GM12878 (cell line): Measurements from ENCODE around the gene AOPEP. TPM values are rescaled to one million over a fixed set of nuclear protein-coding genes. Genes with fewer than 3 reads are reported as not detected.
A peak's percentile ranks its signal among the peaks of the same experiment; 100 is the strongest.

Experiments used
- DPF2 ChIP-seq: fragments of 450-650 bp; IDR thresholded peaks from 2 replicates; pipeline ENCODE4 v1.6.1; 2017; ENCODE audit warnings: mild to moderate bottlenecking
- ETV6 ChIP-seq, 2 experiments: fragments of 450-650 bp in 1 of 2; IDR thresholded peaks in 1 of 2; conservative IDR thresholded peaks in 1 of 2; 2 replicates each; pipeline ENCODE4 v1.6.1; 2014; ENCODE audit warnings: antibody characterized with exemption in 1 of 2, borderline replicate concordance in 1 of 2, low read depth in 1 of 2, mild to moderate bottlenecking in 1 of 2, moderate library complexity in 1 of 2
- GABPA ChIP-seq: IDR thresholded peaks from 2 replicates; pipeline ENCODE4 v1.6.1; 2014; ENCODE audit warnings: antibody characterized with exemption, low read depth, mild to moderate bottlenecking, inconsistent platforms
- JUND ChIP-seq: IDR thresholded peaks from 2 replicates; pipeline ENCODE4 v1.6.1; 2012; ENCODE audit warnings: low read depth, mild to moderate bottlenecking, low read length, improper control_type of control experiment, moderate library complexity
- KAT2A ChIP-seq: conservative IDR thresholded peaks from 2 replicates; pipeline ENCODE4 v1.6.1; 2011; ENCODE audit warnings: low read depth, low read length; ENCODE audit not compliant: control insufficient read depth
- MEF2B ChIP-seq: fragments of 450-650 bp; IDR thresholded peaks from 2 replicates; pipeline ENCODE4 v1.6.1; 2018; ENCODE audit warnings: mild to moderate bottlenecking, moderate library complexity; ENCODE audit not compliant: partially characterized antibody, poor library complexity, severe bottlenecking
- MYB ChIP-seq: fragments of 150-350 bp; IDR thresholded peaks from 2 replicates; pipeline ENCODE4 v1.6.1; 2014; ENCODE audit warnings: mild to moderate bottlenecking, low read depth, low read length, borderline replicate concordance
- MYC ChIP-seq: IDR thresholded peaks from 2 replicates; pipeline ENCODE4 v1.6.1; 2011; ENCODE audit warnings: mild to moderate bottlenecking, low read length, moderate library complexity, inconsistent platforms; ENCODE audit not compliant: insufficient read depth, insufficient replicate concordance, insufficient read length, severe bottlenecking
- PAX5 ChIP-seq: IDR thresholded peaks from 2 replicates; pipeline ENCODE4 v1.6.1; 2011; ENCODE audit warnings: low read depth, low read length, borderline replicate concordance
- PAX8 ChIP-seq: fragments of 450-650 bp; IDR thresholded peaks from 2 replicates; pipeline ENCODE4 v1.6.1; 2017; ENCODE audit warnings: mild to moderate bottlenecking, moderate library complexity
- POLR2AphosphoS2 ChIP-seq: IDR thresholded peaks from 2 replicates; pipeline ENCODE4 v1.6.1; 2011; ENCODE audit warnings: low read depth, mild to moderate bottlenecking, low read length, improper control_type of control experiment, moderate library complexity
- RAD21 ChIP-seq: IDR thresholded peaks from 2 replicates; pipeline ENCODE4 v1.6.1; 2011; ENCODE audit warnings: mild to moderate bottlenecking, low read depth, low read length, moderate library complexity; ENCODE audit not compliant: insufficient read depth
- SMC3 ChIP-seq: IDR thresholded peaks from 2 replicates; pipeline ENCODE4 v1.6.1; 2011; ENCODE audit warnings: low read length, improper control_type of control experiment, borderline replicate concordance
- TCF12 ChIP-seq: IDR thresholded peaks from 2 replicates; pipeline ENCODE4 v1.6.1; 2011; ENCODE audit warnings: low read depth, mild to moderate bottlenecking, low read length
- USF2 ChIP-seq: IDR thresholded peaks from 2 replicates; pipeline ENCODE4 v1.6.1; 2011; ENCODE audit warnings: low read depth, low read length, improper control_type of control experiment, borderline replicate concordance
- YY1 ChIP-seq: IDR thresholded peaks from 2 replicates; pipeline ENCODE4 v1.6.1; 2011; ENCODE audit warnings: low read depth, mild to moderate bottlenecking, low read length
- ZBED1 ChIP-seq: IDR thresholded peaks from 2 replicates; pipeline ENCODE4 v1.6.1; 2016; ENCODE audit warnings: borderline replicate concordance
- ZNF622 ChIP-seq: fragments of 450-650 bp; IDR thresholded peaks from 2 replicates; pipeline ENCODE4 v1.6.1; 2017; ENCODE audit warnings: mild to moderate bottlenecking, inconsistent platforms
- ZZZ3 ChIP-seq: IDR thresholded peaks from 2 replicates; pipeline ENCODE4 v1.6.1; 2011; ENCODE audit warnings: low read depth; ENCODE audit not compliant: control insufficient read depth, insufficient read length
- polyA plus RNA-seq, 11 experiments: library from polyadenylated mRNA; depleted of rRNA in 4 of 11; unstranded in 6 of 11; stranded (reverse) in 5 of 11; fragments of >200 nt; fragmentation: Nextera tagmentation in 4 of 11; fragmentation: Illumina TruSeq in 1 of 11; extraction: Ambion mirVana in 4 of 11; extraction: Trizol in 1 of 11; gene quantifications; 1 replicate in 1 of 11; 2 replicates in 10 of 11; pipeline versions ENCODE4 v1.2.1 to v1.2.3, GENCODE V29; 2011 to 2016; ENCODE audit warnings: inconsistent platforms in 2 of 11, missing spikeins in 2 of 11, low read depth in 1 of 11
- total RNA-seq, 4 experiments: library from RNA; depleted of rRNA in 3 of 4; stranded (reverse); fragments of >200 nt in 3 of 4; fragmentation: Illumina TruSeq in 1 of 4; extraction: Trizol in 1 of 4; gene quantifications; 2 replicates each; pipeline versions ENCODE4 v1.2.1 to v1.2.3, GENCODE V29; 2013 to 2021
- TF ChIP-seq, protein P1 (sequence below): IDR thresholded peaks from 2 replicates; pipeline ENCODE4 v1.6.1; 2012; ENCODE audit warnings: low read length, inconsistent platforms
- TF ChIP-seq, protein P2 (sequence below): fragments of 450-650 bp; IDR thresholded peaks from 2 replicates; pipeline ENCODE4 v1.6.1; 2014; ENCODE audit warnings: mild to moderate bottlenecking
- TF ChIP-seq, protein P3 (sequence below): fragments of 450-650 bp; conservative IDR thresholded peaks from 2 replicates; pipeline ENCODE4 v1.6.1; 2017; ENCODE audit warnings: mild to moderate bottlenecking, moderate library complexity

AOPEP gene
- total and polyA plus RNA-seq, 10 of the 15 experiments (the other 5 are each of a cell fraction or from before 2014, with no cell fraction given): 2.3 to 16.9 (median 10.1) TPM

- TF ChIP-seq USF2 (no peak), TCF12 (peak; percentile 99), RAD21 (peak; percentile 25), ZZZ3 (no peak), YY1 (peak; percentile 74), GABPA (peak; percentile 57; the same call in 1 of the 2 replicates), JUND (no peak; the same call in 1 of the 2 replicates), ETV6 (conservative IDR thresholded peaks at IDR 0.05 in 1 of 2, IDR thresholded peaks at IDR 0.05 in 1 of 2; ENCODE audit: borderline replicate concordance in 1 of 2, low read depth in 1 of 2) (peak in 1 of 2 experiments; percentile 86; a peak in 2 of 4 replicates), PAX5 (peak; percentile 98), POLR2AphosphoS2 (no peak), MYB (peak; percentile 74; the same call in 1 of the 2 replicates), SMC3 (peak; percentile 25; the same call in 1 of the 2 replicates), DPF2 (peak; percentile 96), ZNF622 (no peak), ZBED1 (no peak), MEF2B (peak; percentile 76), PAX8 (no peak), MYC (no peak), KAT2A (no peak)
- TF ChIP-seq, protein P1, sequence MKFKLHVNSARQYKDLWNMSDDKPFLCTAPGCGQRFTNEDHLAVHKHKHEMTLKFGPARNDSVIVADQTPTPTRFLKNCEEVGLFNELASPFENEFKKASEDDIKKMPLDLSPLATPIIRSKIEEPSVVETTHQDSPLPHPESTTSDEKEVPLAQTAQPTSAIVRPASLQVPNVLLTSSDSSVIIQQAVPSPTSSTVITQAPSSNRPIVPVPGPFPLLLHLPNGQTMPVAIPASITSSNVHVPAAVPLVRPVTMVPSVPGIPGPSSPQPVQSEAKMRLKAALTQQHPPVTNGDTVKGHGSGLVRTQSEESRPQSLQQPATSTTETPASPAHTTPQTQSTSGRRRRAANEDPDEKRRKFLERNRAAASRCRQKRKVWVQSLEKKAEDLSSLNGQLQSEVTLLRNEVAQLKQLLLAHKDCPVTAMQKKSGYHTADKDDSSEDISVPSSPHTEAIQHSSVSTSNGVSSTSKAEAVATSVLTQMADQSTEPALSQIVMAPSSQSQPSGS: peak; percentile 86
- TF ChIP-seq, protein P2, sequence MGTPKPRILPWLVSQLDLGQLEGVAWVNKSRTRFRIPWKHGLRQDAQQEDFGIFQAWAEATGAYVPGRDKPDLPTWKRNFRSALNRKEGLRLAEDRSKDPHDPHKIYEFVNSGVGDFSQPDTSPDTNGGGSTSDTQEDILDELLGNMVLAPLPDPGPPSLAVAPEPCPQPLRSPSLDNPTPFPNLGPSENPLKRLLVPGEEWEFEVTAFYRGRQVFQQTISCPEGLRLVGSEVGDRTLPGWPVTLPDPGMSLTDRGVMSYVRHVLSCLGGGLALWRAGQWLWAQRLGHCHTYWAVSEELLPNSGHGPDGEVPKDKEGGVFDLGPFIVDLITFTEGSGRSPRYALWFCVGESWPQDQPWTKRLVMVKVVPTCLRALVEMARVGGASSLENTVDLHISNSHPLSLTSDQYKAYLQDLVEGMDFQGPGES: no peak
- TF ChIP-seq, protein P3, sequence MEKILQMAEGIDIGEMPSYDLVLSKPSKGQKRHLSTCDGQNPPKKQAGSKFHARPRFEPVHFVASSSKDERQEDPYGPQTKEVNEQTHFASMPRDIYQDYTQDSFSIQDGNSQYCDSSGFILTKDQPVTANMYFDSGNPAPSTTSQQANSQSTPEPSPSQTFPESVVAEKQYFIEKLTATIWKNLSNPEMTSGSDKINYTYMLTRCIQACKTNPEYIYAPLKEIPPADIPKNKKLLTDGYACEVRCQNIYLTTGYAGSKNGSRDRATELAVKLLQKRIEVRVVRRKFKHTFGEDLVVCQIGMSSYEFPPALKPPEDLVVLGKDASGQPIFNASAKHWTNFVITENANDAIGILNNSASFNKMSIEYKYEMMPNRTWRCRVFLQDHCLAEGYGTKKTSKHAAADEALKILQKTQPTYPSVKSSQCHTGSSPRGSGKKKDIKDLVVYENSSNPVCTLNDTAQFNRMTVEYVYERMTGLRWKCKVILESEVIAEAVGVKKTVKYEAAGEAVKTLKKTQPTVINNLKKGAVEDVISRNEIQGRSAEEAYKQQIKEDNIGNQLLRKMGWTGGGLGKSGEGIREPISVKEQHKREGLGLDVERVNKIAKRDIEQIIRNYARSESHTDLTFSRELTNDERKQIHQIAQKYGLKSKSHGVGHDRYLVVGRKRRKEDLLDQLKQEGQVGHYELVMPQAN: no peak
These were observed 134.4 kb downstream of the AOPEP start (continued) for GRCh38 chr9:94860678-94861588.
